Activated CD8-positive, alpha-beta memory T cell treated with anti-CD3 and anti-CD28 coated beads, Interleukin-2, amount 50 U/mL, for 1 hour (primary cell): ENCODE data around the gene RNF146.
"Not testable (repeated sequence)": the region's sequence is repeated elsewhere in the genome, so short reads cannot be mapped to it uniquely, and the experiment has no call there.

Experiments used
- DNase-seq: peaks from one replicate; pipeline ENCODE4 v3.0.0-alpha.2; 2020; ENCODE audit errors: extremely low read depth

RNF146 gene, protein sequence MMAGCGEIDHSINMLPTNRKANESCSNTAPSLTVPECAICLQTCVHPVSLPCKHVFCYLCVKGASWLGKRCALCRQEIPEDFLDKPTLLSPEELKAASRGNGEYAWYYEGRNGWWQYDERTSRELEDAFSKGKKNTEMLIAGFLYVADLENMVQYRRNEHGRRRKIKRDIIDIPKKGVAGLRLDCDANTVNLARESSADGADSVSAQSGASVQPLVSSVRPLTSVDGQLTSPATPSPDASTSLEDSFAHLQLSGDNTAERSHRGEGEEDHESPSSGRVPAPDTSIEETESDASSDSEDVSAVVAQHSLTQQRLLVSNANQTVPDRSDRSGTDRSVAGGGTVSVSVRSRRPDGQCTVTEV

DNA sequence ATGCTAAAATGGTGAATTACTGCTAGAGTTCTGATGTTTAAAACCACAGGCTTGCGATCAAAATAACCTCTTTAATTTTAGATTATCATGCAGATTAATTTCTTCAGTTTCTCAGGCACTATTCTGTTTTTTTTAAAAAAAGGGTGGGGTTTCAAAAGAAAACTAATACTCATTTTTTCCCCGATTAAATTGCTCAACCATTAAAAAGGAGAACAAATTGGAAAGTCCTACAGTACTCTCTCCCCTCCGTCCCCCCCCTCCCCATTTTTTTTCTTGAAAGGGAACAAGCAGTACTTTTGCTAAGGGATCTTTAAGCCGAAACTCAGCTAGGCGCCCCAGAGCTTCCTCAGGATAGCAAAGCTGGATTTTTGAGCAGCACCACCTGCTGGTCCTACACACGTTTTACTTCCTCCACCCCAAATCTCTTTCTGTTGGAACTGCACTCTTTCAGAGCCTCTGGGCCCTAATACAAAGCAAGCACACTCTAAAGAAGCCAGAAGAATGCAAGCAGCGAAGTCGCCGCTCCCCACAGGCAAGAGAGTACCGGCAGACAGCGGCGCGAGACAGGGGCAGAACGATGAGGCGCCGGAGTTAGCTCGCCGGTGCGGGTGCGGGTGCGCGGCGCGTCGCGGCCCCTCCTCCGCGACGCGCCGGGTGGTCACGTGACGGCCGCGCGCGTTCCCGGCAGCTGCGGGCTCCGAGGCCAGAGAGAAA is at the start of gene RNF146:
Gene RNF146 (plus strand): TSS at position 687 of the 714 bp plus-strand sequence. CDS start 13,475 bp downstream, outside the sequence.
- DNase-seq, result peak; percentile 20

DNA sequence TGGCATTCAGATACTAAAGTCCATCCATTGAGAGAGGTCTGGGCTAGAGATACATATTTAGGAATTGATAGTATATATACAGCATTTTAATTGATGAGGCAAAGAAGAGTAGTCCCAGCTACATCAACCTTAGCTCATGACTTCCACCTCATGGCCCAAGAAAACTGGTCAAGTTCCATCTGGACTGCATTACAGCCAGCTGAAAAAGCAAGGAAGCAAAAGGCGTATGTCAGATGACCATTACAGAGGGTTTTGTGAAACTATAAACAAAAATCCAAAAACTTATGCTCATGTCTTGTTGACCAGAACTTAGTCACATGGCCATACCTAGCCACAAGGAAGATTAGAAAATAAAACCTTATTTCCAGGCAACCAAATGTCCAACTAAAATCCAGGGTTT is 46.8 kb upstream of the RNF146 start:
- no peak for DNase-seq

DNA sequence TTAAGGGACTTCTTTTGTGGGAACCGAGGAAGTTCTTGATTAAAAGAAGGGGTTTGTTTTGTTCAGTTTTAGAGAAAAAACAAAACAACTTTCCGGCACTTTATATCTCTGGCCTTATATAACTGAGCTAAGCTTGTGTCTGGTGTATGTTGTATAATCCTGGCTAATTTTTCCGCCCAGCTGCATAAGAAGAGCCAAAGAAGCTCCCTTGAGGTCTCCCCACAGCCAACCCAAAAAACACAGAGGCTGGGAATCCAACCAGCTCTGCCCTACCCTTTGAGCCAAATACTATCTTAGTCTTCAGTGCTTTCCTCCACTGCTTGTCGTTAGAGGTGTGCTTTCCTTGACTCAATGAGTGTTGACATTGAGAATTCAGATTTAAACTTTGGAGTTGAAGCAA is 45.5 kb upstream of the RNF146 start:
- DNase-seq, result no peak

DNA sequence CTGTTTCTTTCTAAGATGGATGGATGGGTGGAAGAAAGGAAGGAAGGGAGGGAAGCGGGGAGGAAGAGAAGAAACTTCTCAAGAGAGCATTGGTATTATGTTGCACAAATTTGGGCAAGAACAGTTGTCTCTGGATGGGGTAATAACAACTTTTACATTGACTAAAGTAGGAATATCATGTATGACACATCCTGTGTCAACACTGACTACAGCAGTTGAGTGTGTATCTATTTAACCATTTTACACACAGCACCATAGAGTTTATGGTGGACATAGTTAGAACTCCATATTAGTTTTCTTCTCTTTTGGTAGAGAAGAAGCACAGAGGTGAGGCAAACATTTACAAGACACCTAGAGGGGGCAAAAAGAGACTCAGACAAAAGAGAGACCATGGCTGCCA is 44.2 kb upstream of the RNF146 start:
- DNase-seq, result no peak

DNA sequence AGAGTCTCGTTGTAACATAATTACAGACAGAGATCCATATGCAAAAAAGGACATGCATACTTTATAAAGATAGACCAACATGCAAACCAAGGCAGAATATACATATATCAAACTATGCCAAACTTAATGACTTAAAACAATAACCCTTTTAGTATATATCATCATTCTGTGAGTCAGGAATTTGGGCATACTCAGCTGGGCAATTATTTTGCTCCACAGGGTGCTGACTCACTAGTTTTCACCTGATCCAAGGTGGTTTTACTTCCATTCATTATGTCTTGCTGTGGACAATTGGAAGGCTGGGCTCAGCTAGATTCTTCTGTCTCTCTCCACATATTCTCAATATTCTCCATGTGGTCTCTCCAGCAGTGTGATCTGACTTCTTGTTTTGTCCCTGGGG is 41.2 kb upstream of the RNF146 start:
- no peak for DNase-seq

DNA sequence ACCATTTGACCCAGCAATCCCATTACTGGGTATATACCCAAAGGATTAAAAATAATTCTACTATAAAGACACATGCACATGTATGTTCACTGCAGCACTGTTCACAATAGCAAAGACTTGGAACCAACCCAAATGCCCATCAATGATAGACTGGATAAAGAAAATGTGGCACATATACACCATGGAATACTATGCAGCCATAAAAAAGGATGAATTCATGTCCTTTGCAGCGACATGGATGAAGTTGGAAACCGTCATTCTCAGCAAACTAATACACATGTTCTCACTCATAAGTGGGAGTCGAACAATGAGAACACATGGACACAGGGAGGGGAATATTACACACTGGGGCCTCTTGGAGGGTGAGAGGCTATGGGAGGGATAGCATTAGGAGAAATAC is 32.8 kb upstream of the RNF146 start:
- DNase-seq, result not testable (repeated sequence)

DNA sequence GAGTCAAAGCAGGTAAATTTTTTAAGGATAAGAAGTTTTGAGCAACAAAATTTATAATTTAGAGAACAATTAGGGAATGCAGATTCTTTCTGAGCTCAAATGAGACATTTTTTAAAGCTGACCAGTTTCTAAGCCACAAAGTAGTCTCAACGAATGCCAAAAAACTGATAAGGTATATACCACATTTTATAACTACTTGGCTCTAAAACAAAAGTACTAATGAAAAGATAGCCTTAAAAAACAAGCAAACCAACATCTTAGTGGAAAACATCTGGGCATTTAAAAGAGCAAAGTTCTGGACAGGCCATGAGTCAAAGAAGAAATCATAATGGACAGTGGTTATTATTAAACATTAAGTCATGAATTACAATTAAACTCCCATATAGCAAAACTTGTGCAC is 23.2 kb upstream of the RNF146 start:
- DNase-seq, result no peak

DNA sequence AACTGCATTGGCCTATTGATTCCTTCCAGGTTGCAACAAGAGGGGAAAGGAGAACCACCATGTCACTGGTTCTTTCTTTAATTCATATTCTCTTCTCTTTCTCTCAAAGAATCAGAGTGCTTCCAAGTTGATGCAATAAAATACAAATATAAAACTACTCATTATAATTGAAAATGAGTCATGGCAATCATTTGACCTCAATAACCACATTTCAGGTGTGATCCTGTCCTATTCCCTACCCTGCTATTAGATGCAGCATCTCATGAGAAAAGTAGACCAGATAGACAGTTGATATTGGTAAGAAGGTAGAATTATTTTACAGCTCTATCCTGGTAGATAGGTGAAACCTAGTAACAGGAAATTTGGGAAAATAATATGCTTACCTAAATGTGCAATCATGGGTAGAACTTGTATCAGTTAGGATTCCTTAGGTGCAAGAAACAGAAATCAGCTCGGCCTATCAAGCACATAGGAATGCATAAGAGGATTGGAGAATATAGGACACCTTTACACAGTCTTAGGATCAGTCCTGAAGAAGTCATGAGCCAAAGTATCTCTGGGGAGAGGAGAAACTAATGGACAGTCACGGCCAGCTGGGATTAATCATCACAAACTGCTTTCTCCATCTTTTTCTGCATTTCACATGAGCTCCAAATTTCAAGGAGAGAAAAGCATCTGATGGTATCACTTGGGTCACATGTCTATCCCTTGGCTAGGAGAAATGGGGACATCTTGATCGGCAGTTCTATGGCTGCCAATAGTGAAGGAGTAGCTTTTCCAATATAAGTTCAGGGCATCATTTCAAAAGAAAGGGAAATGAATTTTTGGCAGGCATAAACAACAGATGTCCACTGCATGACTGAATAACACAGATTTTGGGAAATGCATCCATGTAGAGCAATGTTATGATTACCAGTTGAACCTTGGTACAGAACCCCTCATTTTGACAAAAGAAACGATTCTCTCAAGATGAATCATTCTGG is 19.3 kb upstream of the RNF146 start:
- no peak for DNase-seq

DNA sequence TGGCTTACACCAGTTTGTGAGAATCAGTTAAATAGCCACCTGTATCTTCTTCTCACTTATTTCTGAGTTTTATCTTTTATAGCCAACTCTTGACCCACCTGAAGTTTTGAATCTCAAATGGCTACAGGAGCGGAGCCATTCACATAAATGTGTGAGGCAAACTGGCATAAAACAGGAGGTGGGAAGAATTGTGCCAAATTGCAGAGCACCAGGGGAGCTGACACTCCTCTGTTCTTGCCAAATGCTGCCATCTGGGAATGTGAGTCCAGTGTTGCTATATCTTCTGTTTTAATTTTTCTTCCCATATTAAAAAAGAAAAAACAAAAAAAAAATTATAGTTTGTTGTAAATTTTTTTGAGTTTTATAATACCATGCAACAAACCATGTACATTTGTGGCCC is 17.0 kb upstream of the RNF146 start:
- DNase-seq, result no peak

DNA sequence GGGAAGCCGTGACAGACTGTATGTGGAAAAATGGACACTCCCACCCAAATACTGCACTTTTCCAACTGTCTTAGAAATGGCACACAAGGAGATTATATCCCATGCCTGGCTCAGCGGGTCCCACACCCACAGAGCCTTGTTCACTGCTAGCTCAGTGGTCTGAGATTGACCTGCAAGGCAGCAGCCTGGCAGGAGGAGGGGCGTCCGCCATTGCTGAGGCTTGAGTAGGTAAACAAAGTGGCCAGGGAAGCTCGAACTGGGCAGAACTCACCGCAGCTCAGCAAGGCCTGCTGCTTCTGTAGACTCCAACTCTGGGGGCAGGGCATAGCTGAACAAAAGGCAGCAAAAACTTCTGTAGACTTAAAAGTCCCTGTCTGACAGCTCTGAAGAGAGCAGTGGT is 11.4 kb upstream of the RNF146 start:
- DNase-seq, result no peak

DNA sequence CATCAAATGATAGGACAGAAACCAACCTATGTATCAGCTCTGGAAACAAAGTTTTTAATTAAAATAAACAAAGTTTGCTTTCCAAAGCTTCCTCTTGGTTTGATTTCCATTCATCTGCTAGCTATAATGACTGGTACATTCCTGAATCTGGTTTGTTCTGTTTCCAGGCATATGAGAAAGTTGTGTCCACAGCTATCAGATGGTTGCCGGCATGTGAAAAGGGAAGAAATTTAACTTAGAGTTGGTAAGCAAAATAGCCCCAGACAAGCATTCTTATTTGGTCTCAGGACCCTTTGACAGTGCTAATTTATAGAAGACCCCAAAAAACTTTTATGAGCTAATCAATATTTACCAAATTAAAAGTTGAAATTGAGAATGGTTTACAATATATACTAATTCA is 3.8 kb upstream of the RNF146 start:
- no peak for DNase-seq

DNA sequence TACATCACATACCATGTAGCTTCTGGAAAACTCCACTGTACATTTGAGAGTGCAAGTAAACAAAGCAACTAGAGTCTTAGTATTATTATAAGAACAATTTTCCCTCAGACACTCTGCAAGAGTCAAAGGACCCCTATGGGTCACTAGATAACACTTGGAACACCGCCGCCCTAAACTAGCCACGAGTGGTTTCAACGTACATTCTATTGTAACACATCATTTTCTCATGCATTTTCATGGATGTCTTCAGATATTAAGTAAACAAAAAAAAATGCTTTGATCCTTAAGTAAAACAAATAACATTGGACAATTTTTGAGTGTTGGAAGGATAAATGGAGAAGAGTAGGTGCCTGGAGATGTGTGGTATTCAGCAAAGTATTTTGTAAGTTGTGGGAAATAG is 3.2 kb upstream of the RNF146 start:
- no peak for DNase-seq

DNA sequence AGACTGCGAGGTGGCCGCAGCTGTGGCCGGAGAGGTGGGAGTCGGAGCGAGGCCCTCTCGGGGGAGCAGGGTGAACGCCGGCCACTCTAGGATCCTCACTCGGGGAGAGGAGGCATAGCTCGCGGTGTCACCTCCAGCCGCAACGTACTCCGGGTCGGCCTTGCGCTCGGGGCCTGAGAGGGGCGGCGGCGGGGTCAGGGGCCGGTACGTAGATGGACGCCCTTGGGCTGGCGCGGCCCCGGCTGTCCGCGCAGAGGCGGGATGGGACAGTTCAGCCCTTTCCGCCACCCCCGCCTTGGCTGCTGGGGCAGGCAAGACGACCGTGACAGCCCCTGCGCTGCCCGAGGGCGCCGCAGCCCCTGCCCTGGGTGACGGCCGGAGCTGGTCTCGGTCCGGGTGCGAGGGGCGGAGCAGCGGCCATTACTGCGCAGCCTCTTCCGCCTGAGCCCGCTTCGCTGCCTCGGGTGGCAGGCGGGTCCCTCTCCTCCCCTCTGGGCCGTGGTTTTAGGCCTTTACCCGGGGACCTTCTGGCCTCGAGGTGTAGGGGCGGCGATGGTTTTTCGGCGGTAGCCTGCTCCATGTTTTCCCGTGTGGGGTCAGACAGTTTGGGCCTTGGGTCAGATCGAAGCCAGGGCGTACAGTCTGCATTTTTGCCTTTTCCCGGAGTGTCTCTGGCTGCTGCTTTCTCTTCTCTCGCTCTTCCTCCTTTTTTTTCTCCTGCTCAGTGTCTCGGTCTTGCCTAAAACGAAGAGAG is 405 bp downstream of the RNF146 start:
- DNase-seq, result peak; percentile 10

DNA sequence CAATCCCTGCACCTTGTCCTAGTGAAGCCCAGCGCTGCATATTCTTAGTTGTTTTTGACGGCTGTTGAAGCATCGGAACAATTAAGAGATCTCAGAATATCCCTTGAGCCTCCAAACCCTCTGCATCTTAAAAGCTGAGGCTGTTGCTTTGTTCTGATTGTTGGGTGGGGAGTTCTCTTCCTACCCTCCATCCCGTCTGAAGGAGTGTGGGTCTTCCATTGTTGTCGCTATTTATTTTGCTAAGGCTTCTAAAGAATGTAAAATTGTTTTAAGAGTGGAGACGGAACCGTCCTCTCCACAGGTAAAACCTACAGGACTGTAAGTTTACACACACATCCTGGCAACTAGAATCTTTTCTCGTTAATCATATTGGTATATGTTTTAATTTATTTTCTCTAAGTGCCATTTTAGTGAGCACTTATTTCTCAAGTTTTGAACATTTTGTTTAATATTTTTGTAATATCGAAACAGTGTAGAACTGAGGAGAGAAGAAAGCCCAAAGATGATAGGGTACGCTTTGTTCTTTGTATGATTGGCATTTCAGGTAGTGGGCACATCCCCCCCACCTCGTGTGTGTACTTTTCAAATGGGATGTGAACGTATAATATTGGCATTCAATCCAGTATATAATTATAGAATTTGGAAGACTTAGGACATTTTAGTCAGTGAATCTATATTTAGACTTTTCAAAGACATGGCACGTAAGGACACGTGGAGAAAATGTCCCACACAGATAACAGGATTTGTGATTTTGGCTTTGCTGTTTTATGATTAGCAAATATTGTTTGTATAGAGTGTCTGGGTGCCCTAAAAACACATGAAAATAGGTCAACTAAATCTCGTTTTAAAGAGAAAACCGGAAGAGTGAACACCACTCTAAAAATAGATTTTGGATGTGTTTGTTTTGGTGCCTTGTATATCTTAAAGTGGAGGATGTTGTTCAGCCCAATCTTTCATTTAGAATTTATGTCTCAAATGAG is 1.3 kb downstream of the RNF146 start:
- no peak for DNase-seq

DNA sequence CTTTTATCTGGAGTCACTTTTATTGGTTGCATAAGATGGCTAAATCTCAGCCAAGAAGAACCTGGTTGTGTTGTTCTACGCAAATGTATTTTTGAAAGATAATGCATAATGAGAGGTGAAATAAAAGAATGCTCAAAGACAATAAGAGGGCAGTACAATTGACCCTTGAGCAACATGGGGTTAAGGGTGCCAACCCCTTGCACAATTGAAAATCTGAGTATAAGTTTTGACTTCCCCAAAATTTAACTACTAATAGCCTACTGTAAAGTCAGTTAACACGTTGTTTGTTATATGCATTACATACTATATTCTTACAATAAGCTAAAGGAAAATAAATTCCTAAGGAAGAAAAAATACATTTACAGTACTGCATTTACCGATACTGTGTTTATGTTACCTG is 5.9 kb downstream of the RNF146 start:
- no peak for DNase-seq

DNA sequence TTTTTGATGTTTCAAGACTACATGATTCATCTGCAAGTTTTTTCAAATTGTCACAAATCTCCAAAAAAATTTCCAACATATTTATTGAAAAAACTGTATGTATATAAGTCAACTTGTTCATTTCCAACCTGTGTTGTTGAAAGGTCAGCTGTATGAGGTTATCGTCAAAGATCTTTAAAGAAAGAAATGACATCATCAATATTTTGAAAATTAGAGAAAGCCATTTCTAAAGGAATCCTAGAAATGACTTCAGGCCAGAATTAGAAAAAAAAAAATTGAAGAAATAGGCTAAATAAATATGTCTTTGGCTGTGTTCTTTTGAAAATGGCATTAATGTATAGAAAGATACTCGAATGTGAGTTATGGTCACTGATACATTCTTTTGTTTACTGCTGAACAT is 6.8 kb downstream of the RNF146 start:
- no peak for DNase-seq

DNA sequence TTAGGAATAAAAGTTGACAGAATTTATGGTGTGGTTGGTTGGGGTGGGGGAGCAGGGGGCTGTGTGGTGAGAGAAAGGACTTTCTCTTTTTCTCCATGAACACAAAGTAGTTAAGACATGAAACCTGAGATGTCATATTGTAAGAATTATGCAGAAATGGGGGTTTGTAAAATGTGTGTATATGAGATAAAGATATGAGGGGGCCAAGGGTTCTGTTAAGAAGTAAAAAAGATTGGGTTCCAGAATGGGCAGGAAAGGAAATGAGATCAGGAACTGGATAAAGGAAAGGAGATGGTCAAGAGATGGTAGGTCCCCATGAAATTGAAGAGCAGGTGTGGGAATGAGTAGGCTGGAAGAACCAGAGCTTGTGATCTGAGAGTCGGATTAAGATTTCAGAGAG is 9.7 kb downstream of the RNF146 start:
- no peak for DNase-seq

DNA sequence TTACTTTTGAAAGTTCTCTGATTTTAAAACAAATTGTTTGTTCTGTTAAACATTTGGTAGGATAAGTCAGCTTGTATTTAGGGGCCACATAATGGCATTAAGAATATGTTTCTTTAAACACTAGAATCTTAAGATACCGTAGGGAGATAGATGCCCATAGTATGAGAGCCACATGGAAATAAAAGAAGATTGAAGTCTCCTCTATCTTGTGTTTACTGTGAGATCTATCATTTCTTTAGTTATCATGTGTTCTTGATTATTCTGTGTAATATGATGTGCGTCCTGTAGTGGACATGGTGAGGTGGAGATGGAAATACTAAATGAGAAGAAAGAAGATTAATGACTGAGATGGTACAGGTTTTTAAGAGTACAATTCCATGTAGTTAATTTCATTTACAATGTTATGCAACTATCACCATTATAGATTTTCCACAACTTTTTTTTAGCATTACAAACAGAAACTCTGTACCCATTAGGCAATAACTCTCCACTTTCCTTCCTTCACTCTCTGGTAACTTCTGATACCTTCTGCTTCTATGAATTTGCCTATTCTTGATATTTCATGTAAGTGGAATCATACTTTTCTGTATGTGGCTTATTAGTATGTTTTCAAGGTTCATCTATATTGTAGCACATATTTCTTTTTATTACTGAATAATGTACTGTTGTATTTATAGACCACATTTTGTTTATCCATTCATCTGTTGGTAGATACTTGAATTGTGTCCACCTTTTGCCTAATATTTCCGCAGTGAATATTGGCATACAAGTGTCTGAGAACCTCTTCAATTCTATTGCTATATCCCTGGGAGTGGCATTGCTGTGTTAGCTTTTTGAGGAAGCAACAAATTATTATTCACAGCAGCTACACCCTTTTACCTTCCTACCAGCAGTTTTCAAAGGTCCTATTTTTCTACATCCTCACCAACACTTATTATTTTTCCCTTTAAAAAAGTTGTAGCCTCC is 11.5 kb downstream of the RNF146 start:
- no peak for DNase-seq

DNA sequence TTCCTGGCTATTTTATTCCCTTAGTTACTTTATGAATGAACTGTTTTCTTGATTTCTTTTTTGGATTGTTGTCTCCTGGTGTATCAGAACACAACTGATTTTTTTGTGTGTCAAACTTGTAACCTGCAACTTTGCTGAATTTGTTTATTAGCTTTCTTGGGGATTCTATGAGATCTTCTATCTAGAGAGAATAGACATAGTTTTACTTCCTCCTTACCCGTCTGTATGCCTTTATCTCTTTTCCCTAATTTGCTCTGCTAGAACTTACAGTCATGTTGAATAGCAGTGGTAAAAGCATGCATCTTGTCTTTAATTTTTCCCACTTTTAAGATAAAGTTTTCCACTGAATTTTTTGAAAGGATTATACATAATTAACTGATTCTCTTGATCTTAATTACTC is 13.2 kb downstream of the RNF146 start:
- no peak for DNase-seq
